Inflammatory macrophage treated with lipopolysaccharide for 1 hour (primary cell): ENCODE results near the gene BCAS1.
A peak's percentile ranks its signal among the peaks of the same experiment; 100 is the strongest.

Experiments used
- DNase-seq, 2 donors: peaks; one replicate each; pipeline ENCODE4 v3.0.0-alpha.2; 2020 to 2022

BCAS1 gene

GRCh38 chr20:54070187-54070987 lies at the start of gene BCAS1:
TSS of gene BCAS1 (minus strand) at chr20:54070594. CDS start at chr20:54058718, 11,876 bp downstream.
- DNase-seq = no peak

- DNase-seq = no peak
Observed at GRCh38 chr20:54119744-54120143, 49.4 kb upstream of the BCAS1 start.

GRCh38 chr20:54118220-54119001 lies 48.0 kb upstream of the BCAS1 start:
- no peak for DNase-seq

- DNase-seq = no peak
Observed at GRCh38 chr20:54116550-54117235, 46.3 kb upstream of the BCAS1 start.

GRCh38 chr20:54115172-54115854 lies 44.9 kb upstream of the BCAS1 start:
- DNase-seq = no peak

- no peak for DNase-seq
Observed at GRCh38 chr20:54114109-54114508, 43.7 kb upstream of the BCAS1 start.

- no peak for DNase-seq
Observed at GRCh38 chr20:54113566-54113965, 43.2 kb upstream of the BCAS1 start.

GRCh38 chr20:54112221-54112884 lies 42.0 kb upstream of the BCAS1 start:
- no peak for DNase-seq

GRCh38 chr20:54111460-54111859 lies 41.1 kb upstream of the BCAS1 start:
- DNase-seq = no peak

- no peak for DNase-seq
Observed at GRCh38 chr20:54110457-54110856, 40.1 kb upstream of the BCAS1 start.

GRCh38 chr20:54110041-54110440 lies 39.6 kb upstream of the BCAS1 start:
- DNase-seq = no peak

GRCh38 chr20:54108817-54109216 lies 38.4 kb upstream of the BCAS1 start:
- DNase-seq = no peak

GRCh38 chr20:54108326-54108642 lies 37.9 kb upstream of the BCAS1 start:
- DNase-seq = no peak

GRCh38 chr20:54107600-54108325 lies 37.4 kb upstream of the BCAS1 start:
- no peak for DNase-seq

GRCh38 chr20:54107181-54107580 lies 36.8 kb upstream of the BCAS1 start:
- no peak for DNase-seq

GRCh38 chr20:54106162-54106561 lies 35.8 kb upstream of the BCAS1 start:
- no peak for DNase-seq

- DNase-seq = no peak
Observed at GRCh38 chr20:54105653-54106052, 35.3 kb upstream of the BCAS1 start.

- no peak for DNase-seq
Observed at GRCh38 chr20:54104781-54105180, 34.4 kb upstream of the BCAS1 start.

- DNase-seq = no peak
Observed at GRCh38 chr20:54103762-54104600, 33.6 kb upstream of the BCAS1 start.

- peak; percentile 54 to 90 for DNase-seq
Observed at GRCh38 chr20:54103067-54103761, 32.8 kb upstream of the BCAS1 start.
